ENCODE measurements around the gene INPP5K. TPM values are rescaled to one million over a fixed set of nuclear protein-coding genes. Genes with fewer than 3 reads are reported as not detected.

INPP5K gene
- total and polyA plus RNA-seq, 4 donors: 33.6 to 76.7 (median 41.0) TPM

- DNase-seq (peak in 1 of 3 donors; percentile 6), ATAC-seq (ENCODE audit: insufficient read depth, low FRiP score) (no peak)
- Histone ChIP-seq H3K4me3 (no peak overlapping the region), H3K9me3 (ENCODE audit: control insufficient read depth in 4 of 4, insufficient read depth in 3 of 4, low read length in 3 of 4) (no peaks in the 10 kb centered on the region), H3K9ac (ENCODE audit: insufficient read depth in 1 of 2, low read length in 2 of 2) (no peak overlapping the region), H3K27me3 (ENCODE audit: control insufficient read depth in 3 of 3, insufficient read depth in 3 of 3, low read length in 2 of 3) (no peaks in the 10 kb centered on the region), H3K4me1 (ENCODE audit: control insufficient read depth in 5 of 5, insufficient read depth in 5 of 5, low read length in 5 of 5) (peaks cover 10 to 26% (median 24%) of the 10 kb centered on the region in 5 donors), H3K36me3 (ENCODE audit: control insufficient read depth in 4 of 4, insufficient read depth in 4 of 4, low read length in 4 of 4) (peaks cover 0 to 13% (median 4%) of the 10 kb centered on the region in 4 donors), H3K27ac (ENCODE audit: low read depth in 1 of 2, low read length in 1 of 2) (peak overlapping the region in 1 of 2 donors; percentile 65)
- TF ChIP-seq CTCF (IDR thresholded peaks at IDR 0.05; ENCODE audit: control extremely low read depth, extremely low read depth): no peak
- 72 to 79% methylated on average over 22 of the region's 22 CpGs for WGBS, 2 donors
These were observed 41.1 kb upstream of the INPP5K start for GRCh38 chr17:1557355-1558095.

- ATAC-seq (ENCODE audit: insufficient read depth, low FRiP score) (no peak), DNase-seq (no peak)
- H3K4me3 ChIP-seq: no peak overlapping the region
- no peak overlapping the region for H3K9ac ChIP-seq (ENCODE audit: insufficient read depth in 1 of 2, low read length in 2 of 2)
- H3K27ac ChIP-seq (ENCODE audit: low read depth in 1 of 2, low read length in 1 of 2): peak overlapping the region in 1 of 2 donors; percentile 17
- TF ChIP-seq CTCF (IDR thresholded peaks at IDR 0.05; ENCODE audit: control extremely low read depth, extremely low read depth): no peak
- H3K4me1 ChIP-seq (ENCODE audit: control insufficient read depth in 5 of 5, insufficient read depth in 5 of 5, low read length in 5 of 5): peaks cover 6 to 20% (median 16%) of the 10 kb centered on the region in 5 donors
- no peaks in the 10 kb centered on the region for H3K9me3 ChIP-seq (ENCODE audit: control insufficient read depth in 4 of 4, insufficient read depth in 3 of 4, low read length in 3 of 4)
- no peaks in the 10 kb centered on the region for H3K27me3 ChIP-seq (ENCODE audit: control insufficient read depth in 3 of 3, insufficient read depth in 3 of 3, low read length in 2 of 3)
- WGBS, 2 donors: 52 to 53% methylated on average over 15 of the region's 15 CpGs
- H3K36me3 ChIP-seq (ENCODE audit: control insufficient read depth in 4 of 4, insufficient read depth in 4 of 4, low read length in 4 of 4): peaks cover 6 to 22% (median 10%) of the 10 kb centered on the region in 4 donors
These were observed 39.4 kb upstream of the INPP5K start for GRCh38 chr17:1555651-1556471.

DNA sequence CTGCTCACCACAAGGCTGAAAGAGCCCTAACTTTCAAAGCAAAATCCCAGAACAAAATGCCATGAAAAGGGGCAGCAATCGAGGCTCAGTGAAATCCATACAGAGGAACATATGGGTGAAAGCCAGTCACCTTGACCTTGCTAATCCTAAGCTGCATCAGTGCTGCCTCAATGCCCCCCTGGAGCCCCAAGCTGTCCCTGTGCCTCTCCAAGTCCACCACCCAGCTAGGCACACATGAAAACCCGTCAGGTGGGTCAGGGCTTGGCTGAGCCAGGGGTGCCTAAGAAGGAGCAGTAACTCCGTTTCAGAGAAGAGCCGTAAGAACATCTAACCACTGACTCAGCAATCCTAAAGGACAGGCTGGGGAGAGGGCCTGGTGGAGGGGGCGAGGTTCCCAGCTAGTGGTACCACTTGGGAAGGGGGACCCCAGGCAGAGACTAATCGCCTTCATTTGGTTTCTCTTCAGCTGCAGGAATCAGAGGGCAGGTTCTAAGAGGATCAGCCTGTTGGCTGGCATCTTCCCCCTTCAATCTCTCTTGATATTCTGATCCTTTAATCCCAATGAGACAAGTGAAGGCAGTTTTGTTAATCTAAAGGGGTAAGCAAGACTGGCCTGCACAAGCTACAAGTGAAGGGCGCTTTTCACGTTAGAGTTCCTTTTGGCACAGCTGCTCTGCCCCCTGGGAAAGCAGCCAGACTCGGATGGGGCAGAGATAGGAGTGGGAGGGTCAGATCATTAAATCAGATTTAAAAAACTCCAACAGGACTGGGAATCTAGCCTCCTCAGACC, 38.5 kb upstream of the INPP5K start:
- Histone ChIP-seq H3K9ac (ENCODE audit: insufficient read depth in 1 of 2, low read length in 2 of 2) (peak overlapping the region in 1 of 2 donors; percentile 38), H3K9me3 (ENCODE audit: control insufficient read depth in 4 of 4, insufficient read depth in 3 of 4, low read length in 3 of 4) (no peaks in the 10 kb centered on the region), H3K27ac (ENCODE audit: low read depth in 1 of 2, low read length in 1 of 2) (peak overlapping the region in 1 of 2 donors; percentile 8), H3K4me3 (no peak overlapping the region), H3K36me3 (ENCODE audit: control insufficient read depth in 4 of 4, insufficient read depth in 4 of 4, low read length in 4 of 4) (peaks cover 9 to 30% (median 14%) of the 10 kb centered on the region in 4 donors), H3K27me3 (ENCODE audit: control insufficient read depth in 3 of 3, insufficient read depth in 3 of 3, low read length in 2 of 3) (no peaks in the 10 kb centered on the region), H3K4me1 (ENCODE audit: control insufficient read depth in 5 of 5, insufficient read depth in 5 of 5, low read length in 5 of 5) (peaks cover 2 to 12% (median 10%) of the 10 kb centered on the region in 5 donors)
- no peak for TF ChIP-seq CTCF (IDR thresholded peaks at IDR 0.05; ENCODE audit: control extremely low read depth, extremely low read depth)
- ATAC-seq (ENCODE audit: insufficient read depth, low FRiP score): no peak
- 69 to 83% methylated on average over 9 of the region's 9 CpGs for WGBS, 2 donors
- DNase-seq: no peak
